ENCODE data around the gene MMP24.

DNA sequence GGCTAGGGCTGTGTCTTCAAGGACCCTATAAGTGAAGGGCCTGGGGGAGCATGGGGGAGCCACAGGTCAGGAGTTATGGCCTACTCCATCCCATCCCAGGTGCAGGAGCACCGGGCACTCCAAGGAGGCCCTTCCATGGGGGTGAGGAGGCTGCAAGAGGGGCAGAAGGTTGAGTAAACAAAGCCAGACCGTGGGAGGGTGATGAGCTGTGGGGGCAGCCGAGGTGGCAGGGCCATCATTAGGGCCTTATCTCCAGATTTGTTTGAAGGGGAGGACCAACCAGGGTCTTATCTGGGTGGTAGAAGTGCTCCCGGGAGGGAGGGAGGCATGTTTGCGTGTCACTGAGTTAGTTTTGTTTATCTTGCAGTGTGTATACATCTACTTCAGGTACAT, 67.8 kb downstream of the MMP24 start:
- TF ChIP-seq, protein P1, sequence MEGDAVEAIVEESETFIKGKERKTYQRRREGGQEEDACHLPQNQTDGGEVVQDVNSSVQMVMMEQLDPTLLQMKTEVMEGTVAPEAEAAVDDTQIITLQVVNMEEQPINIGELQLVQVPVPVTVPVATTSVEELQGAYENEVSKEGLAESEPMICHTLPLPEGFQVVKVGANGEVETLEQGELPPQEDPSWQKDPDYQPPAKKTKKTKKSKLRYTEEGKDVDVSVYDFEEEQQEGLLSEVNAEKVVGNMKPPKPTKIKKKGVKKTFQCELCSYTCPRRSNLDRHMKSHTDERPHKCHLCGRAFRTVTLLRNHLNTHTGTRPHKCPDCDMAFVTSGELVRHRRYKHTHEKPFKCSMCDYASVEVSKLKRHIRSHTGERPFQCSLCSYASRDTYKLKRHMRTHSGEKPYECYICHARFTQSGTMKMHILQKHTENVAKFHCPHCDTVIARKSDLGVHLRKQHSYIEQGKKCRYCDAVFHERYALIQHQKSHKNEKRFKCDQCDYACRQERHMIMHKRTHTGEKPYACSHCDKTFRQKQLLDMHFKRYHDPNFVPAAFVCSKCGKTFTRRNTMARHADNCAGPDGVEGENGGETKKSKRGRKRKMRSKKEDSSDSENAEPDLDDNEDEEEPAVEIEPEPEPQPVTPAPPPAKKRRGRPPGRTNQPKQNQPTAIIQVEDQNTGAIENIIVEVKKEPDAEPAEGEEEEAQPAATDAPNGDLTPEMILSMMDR (IDR thresholded peaks at IDR 0.05; ENCODE audit: poor library complexity), result no peak
- no peak for TF ChIP-seq EZH2phosphoT487 (IDR thresholded peaks at IDR 0.05; ENCODE audit: low read depth, severe bottlenecking, unreplicated experiment)
- no peak for TF ChIP-seq EZH2 (IDR thresholded peaks at IDR 0.05; ENCODE audit: borderline replicate concordance)
